C4-2B (cell line): ENCODE measurements around the gene METAP1D.

ENCODE experiments used
- ZFX ChIP-seq: fragments of 450-650 bp; IDR thresholded peaks from 2 replicates; pipeline ENCODE4 v1.6.1; 2017
- TF ChIP-seq, protein P1 (sequence below): fragments of 450-650 bp; conservative IDR thresholded peaks from 2 replicates; pipeline ENCODE4 v1.5.1; 2017; ENCODE audit warnings: mild to moderate bottlenecking

DNA sequence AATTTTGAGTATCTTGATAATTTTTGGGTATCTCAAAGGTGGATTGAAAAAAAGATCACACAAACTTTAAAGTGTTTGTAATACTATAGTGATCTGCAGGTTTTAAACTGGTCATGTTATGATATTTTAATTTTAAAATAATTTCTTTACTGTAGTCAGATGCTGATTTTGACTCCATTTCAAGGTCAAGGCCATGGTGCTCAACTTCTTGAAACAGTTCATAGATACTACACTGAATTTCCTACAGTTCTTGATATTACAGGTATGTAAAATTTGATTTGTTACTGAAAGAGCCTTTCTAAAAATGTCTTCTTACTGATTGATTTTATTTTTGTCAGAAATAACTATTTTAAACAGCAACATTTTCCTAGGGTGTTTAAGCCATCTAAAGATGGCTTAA is 33.1 kb upstream of the METAP1D start:
- TF ChIP-seq, protein P1, sequence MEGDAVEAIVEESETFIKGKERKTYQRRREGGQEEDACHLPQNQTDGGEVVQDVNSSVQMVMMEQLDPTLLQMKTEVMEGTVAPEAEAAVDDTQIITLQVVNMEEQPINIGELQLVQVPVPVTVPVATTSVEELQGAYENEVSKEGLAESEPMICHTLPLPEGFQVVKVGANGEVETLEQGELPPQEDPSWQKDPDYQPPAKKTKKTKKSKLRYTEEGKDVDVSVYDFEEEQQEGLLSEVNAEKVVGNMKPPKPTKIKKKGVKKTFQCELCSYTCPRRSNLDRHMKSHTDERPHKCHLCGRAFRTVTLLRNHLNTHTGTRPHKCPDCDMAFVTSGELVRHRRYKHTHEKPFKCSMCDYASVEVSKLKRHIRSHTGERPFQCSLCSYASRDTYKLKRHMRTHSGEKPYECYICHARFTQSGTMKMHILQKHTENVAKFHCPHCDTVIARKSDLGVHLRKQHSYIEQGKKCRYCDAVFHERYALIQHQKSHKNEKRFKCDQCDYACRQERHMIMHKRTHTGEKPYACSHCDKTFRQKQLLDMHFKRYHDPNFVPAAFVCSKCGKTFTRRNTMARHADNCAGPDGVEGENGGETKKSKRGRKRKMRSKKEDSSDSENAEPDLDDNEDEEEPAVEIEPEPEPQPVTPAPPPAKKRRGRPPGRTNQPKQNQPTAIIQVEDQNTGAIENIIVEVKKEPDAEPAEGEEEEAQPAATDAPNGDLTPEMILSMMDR = no peak
- no peak for TF ChIP-seq ZFX
